Embryonic facial prominence (tissue), 1 donor: ENCODE measurements around the gene G2E3.
A peak's percentile ranks its signal among the peaks of the same experiment; 100 is the strongest.
"Not testable (repeated sequence)": the region's sequence is repeated elsewhere in the genome, so short reads cannot be mapped to it uniquely, and the experiment has no call there.

ENCODE experiments used
- DNase-seq: peaks from one replicate; pipeline ENCODE4 v3.0.0-alpha.2; 2016; ENCODE audit errors: extremely low spot score

G2E3 gene

GRCh38 chr14:30558675-30559555, at the start of gene G2E3:
Gene G2E3 (plus strand): TSS chr14:30559158. CDS start chr14:30581080, 21,922 bp downstream.
- DNase-seq: peak; percentile 74

- DNase-seq: no peak
Measured at GRCh38 chr14:30517737-30518136, 41.2 kb upstream of the G2E3 start.

- no peak for DNase-seq
Measured at GRCh38 chr14:30518867-30519560, 39.9 kb upstream of the G2E3 start.

GRCh38 chr14:30519961-30520360, 39.0 kb upstream of the G2E3 start:
- no peak for DNase-seq

GRCh38 chr14:30520536-30520935, 38.4 kb upstream of the G2E3 start:
- DNase-seq: no peak

GRCh38 chr14:30521899-30522736, 36.8 kb upstream of the G2E3 start:
- DNase-seq: peak; percentile 37

GRCh38 chr14:30525833-30526232, 33.1 kb upstream of the G2E3 start:
- DNase-seq: no peak

- DNase-seq: no peak
Measured at GRCh38 chr14:30527196-30527595, 31.8 kb upstream of the G2E3 start.

GRCh38 chr14:30528119-30528518, 30.8 kb upstream of the G2E3 start:
- no peak for DNase-seq

- DNase-seq: no peak
Measured at GRCh38 chr14:30528778-30529642, 29.9 kb upstream of the G2E3 start.

- no peak for DNase-seq
Measured at GRCh38 chr14:30532264-30532663, 26.7 kb upstream of the G2E3 start.

- no peak for DNase-seq
Measured at GRCh38 chr14:30533126-30533525, 25.8 kb upstream of the G2E3 start.

GRCh38 chr14:30541318-30541717, 17.6 kb upstream of the G2E3 start:
- no peak for DNase-seq

GRCh38 chr14:30546735-30547134, 12.2 kb upstream of the G2E3 start:
- not testable (repeated sequence) for DNase-seq

- no peak for DNase-seq
Measured at GRCh38 chr14:30547388-30548048, 11.4 kb upstream of the G2E3 start.

- no peak for DNase-seq
Measured at GRCh38 chr14:30550335-30550734, 8.6 kb upstream of the G2E3 start.

GRCh38 chr14:30551460-30551859, 7.5 kb upstream of the G2E3 start:
- peak; percentile 12 for DNase-seq

- DNase-seq: no peak
Measured at GRCh38 chr14:30553311-30553989, 5.5 kb upstream of the G2E3 start.

- no peak for DNase-seq
Measured at GRCh38 chr14:30558362-30558674, 640 bp upstream of the G2E3 start.

- DNase-seq: peak; percentile 51
Measured at GRCh38 chr14:30559638-30560091, 707 bp downstream of the G2E3 start.
